ENCODE data around the gene HIRA. TPM values are rescaled to one million over a fixed set of nuclear protein-coding genes. Genes with fewer than 3 reads are reported as not detected.

The HIRA gene
- total and polyA plus RNA-seq, 2 of the 8 experiments (the other 6 are each of a cell fraction or from before 2014, with no cell fraction given) = 34.9 to 67.2 TPM

- no peak overlapping the region for H3K4me3 ChIP-seq (ENCODE audit: extremely low read depth in 1 of 4, insufficient read depth in 2 of 4, low read depth in 3 of 4, low read length in 4 of 4)
- TF ChIP-seq CTCF (IDR thresholded peaks at IDR 0.05; ENCODE audit: control extremely low read depth in 1 of 3, insufficient read depth in 1 of 3, low read depth in 1 of 3, low read length in 3 of 3) (no peak), TEAD4 (IDR thresholded peaks at IDR 0.05; ENCODE audit: low read depth, low read length) (no peak), SIX5 (IDR thresholded peaks at IDR 0.05; ENCODE audit: low read depth, low read length) (no peak), RBBP5 (IDR thresholded peaks at IDR 0.05; ENCODE audit: borderline replicate concordance, low read depth, low read length) (no peak)
Measured at GRCh38 chr22:19360862-19361261, 70.7 kb downstream of the HIRA start.

More at GRCh38 chr22:19360862-19361261, 70.7 kb downstream of the HIRA start:
- Histone ChIP-seq H3K9ac (replicated peaks in 1 of 4; ENCODE audit: extremely low read depth in 1 of 4, low read depth in 3 of 4, low read length in 3 of 4) (no peak overlapping the region), H3K4me1 (replicated peaks in 1 of 4; ENCODE audit: control insufficient read depth in 3 of 4, insufficient read depth in 4 of 4, low read length in 3 of 4) (no peaks in the 10 kb centered on the region), H3K36me3 (ENCODE audit: control insufficient read depth in 2 of 4, insufficient read depth in 4 of 4, low read length in 3 of 4) (peaks cover 32 to 54% (median 41%) of the 10 kb centered on the region in 4 experiments), H3K27me3 (replicated peaks in 1 of 4; ENCODE audit: control insufficient read depth in 3 of 4, extremely low read depth in 1 of 4, insufficient read depth in 3 of 4, low read length in 3 of 4) (no peaks in the 10 kb centered on the region), H3K23me2 (ENCODE audit: low read depth, low read length) (no peaks in the 10 kb centered on the region), H3K9me3 (ENCODE audit: insufficient read depth in 2 of 2, low read depth in 1 of 2, low read length in 1 of 2) (no peaks in the 10 kb centered on the region), H2AK5ac (ENCODE audit: low read depth, low read length) (no peak overlapping the region), H2BK5ac (ENCODE audit: low read depth, low read length) (no peak overlapping the region), H2BK120ac (replicated peaks; ENCODE audit: low read depth, low read length) (no peak overlapping the region), H3K18ac (ENCODE audit: extremely low read depth, low read length) (no peak overlapping the region), H3K79me2 (ENCODE audit: control insufficient read depth in 1 of 2, insufficient read depth in 2 of 2, low read length in 2 of 2) (no peaks in the 10 kb centered on the region), H3K4me2 (ENCODE audit: insufficient read depth in 1 of 2, low read depth in 2 of 2, low read length in 2 of 2) (no peak overlapping the region), H3K23ac (ENCODE audit: insufficient read length) (no peak overlapping the region), H4K8ac (ENCODE audit: extremely low read depth, insufficient read depth, low read length) (no peak overlapping the region), H3K27ac (ENCODE audit: low read depth, low read length) (no peak overlapping the region), H4K5ac (ENCODE audit: insufficient read length, low read depth, low read length) (no peak overlapping the region), H2AFZ (ENCODE audit: low read length) (no peak overlapping the region), H3K79me1 (ENCODE audit: low read depth, low read length) (no peaks in the 10 kb centered on the region), H3K14ac (ENCODE audit: insufficient read length) (no peak overlapping the region), H3K56ac (replicated peaks; ENCODE audit: insufficient read length, low read depth, low read length) (no peak overlapping the region), H4K91ac (replicated peaks; ENCODE audit: insufficient read length, low read length) (no peak overlapping the region), H2BK20ac (ENCODE audit: low read length) (no peak overlapping the region), H2BK12ac (ENCODE audit: low read depth, low read length) (no peak overlapping the region), H3K4ac (replicated peaks; ENCODE audit: insufficient read length, low read depth, low read length) (no peak overlapping the region), H2BK15ac (ENCODE audit: low read length) (no peak overlapping the region), H4K20me1 (replicated peaks in 1 of 2; ENCODE audit: control insufficient read depth in 1 of 2, insufficient read depth in 2 of 2, low read length in 2 of 2) (peaks cover 3 to 13% of the 10 kb centered on the region in 2 experiments)
- ChIA-PET POLR2A (ENCODE audit: partially characterized antibody) (no interaction called here), CTCF (ENCODE audit: partially characterized antibody) (interaction anchor here (0.8 to 1.1 kb wide), 3 partner anchors 10 to 182 kb away, joined by 3 read pairs; partner anchors contain the start of gene SLC25A1)
- FAIRE-seq (no peak), DNase-seq (ENCODE audit: low read depth in 1 of 2, low spot score in 2 of 2) (no peak)
- WGBS, 2 experiments (ENCODE audit: extremely low coverage in 1 of 2, insufficient coverage in 1 of 2, insufficient read length in 1 of 2, insufficient replicate concordance in 2 of 2, low coverage in 1 of 2, low lambda C conversion rate in 2 of 2, missing lambda C conversion rate in 1 of 2) = 96% methylated on average over 2 of the region's 2 CpGs; no CpG with 5 or more reads in 1 of the 2 experiments
